ENCODE results near the gene KNOP1.
"Not testable (repeated sequence)": the region's sequence is repeated elsewhere in the genome, so short reads cannot be mapped to it uniquely, and the experiment has no call there.

Gene KNOP1

GRCh38 chr16:19744670-19745069, 26.6 kb upstream of the KNOP1 start:
- no peak for DNase-seq (ENCODE audit: low read depth in 4 of 4, low spot score in 1 of 4)

GRCh38 chr16:19743816-19744159, 25.8 kb upstream of the KNOP1 start:
- no peak for DNase-seq (ENCODE audit: low read depth in 4 of 4, low spot score in 1 of 4)

DNA sequence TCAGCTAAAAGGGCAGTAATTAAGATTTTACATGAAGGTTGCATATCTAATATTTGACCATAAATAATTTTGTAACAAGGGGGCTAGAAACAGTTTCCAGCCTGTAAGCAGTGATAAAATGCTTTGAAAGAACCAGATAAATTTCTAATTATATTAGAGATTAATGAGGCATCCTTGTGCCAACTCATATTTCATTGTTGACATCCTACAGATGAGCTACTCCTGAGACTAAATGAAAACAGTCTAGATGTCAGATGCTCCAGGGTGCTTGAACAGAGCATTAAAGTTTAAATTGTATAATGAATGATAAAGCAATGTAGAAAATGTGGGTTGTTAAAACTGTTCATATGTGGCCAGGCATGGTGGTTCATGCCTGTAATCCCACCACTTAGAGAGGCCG, 23.3 kb upstream of the KNOP1 start:
- DNase-seq (ENCODE audit: low read depth in 4 of 4, low spot score in 1 of 4): no peak

GRCh38 chr16:19737306-19738038, 19.4 kb upstream of the KNOP1 start:
- no peak for DNase-seq (ENCODE audit: low read depth in 4 of 4, low spot score in 1 of 4)

DNA sequence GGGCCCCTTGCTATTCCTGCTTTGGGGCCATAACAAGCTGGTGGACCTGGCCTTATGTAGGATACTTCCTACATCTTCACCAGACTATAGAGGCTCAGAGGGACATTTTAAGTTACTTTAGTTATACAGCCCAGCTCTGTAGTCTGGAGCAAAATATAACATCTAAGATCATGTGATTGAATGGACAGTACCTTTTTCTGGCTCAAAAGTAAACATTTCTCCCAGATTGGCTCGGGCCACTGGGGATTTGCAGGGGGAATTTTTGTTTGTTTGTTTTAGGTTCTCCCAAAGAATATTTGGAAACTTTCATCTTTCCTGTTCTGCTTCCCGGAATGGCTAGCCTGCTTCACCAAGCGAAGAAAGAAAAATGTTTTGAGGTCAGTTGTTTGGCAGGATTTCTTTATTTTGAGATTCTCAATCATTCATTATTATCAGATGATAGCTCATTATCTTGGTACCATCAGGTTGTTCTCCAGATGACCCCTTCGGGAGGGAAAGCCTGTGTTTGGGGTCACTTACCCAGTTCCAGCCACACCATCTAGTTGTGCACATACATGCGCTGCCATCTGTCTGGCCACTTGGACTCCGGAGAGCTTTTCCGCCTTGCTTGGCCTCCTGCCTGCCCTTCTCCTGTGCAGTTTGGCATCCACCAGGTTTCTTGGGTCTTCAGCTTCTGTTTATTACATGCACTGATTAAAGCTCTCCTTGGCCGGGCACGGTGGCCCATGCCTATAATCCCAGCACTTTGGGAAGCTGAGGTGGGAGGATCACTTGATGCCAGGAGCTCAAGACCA, 17.2 kb upstream of the KNOP1 start:
- DNase-seq (ENCODE audit: low read depth in 4 of 4, low spot score in 1 of 4): no peak

DNA sequence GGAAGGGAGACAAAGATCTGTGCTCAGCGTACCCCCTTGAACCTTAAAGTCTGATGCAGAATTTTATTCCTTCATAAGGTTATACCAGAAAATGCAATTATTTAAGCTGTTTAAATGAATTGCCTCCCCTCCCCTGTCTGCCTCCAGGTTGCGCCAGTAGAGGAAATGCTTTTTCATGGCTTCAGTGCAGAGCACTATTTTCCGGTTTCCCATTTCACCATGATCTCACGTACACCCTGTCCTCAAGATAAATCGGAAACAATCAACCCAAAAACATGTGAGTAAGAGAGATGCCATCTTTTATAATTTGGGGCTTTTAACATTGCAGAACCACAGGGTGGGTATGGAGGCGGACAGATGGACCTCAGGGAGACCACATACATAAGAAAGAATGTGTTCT, 15.5 kb upstream of the KNOP1 start:
- no peak for DNase-seq (ENCODE audit: low read depth in 4 of 4, low spot score in 1 of 4)

DNA sequence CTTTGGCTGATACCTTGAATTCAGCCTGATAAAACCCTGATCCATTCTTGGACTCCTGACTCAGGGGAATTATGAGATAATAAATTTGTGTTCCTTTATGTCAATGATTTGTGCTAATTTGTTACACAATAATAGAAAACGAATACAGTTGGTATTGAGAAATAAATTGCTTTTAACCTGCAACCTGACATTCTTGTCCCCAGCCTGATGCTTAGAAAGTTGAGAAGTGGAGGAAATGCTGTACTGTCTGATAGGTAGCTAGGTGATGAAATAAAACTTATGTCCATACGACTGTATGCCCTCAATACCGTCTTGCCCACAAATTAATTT, 10.6 kb upstream of the KNOP1 start:
- DNase-seq (ENCODE audit: low read depth in 4 of 4, low spot score in 1 of 4): no peak

GRCh38 chr16:19722981-19723380, 5.0 kb upstream of the KNOP1 start:
- DNase-seq (ENCODE audit: low read depth in 4 of 4, low spot score in 1 of 4): no peak

DNA sequence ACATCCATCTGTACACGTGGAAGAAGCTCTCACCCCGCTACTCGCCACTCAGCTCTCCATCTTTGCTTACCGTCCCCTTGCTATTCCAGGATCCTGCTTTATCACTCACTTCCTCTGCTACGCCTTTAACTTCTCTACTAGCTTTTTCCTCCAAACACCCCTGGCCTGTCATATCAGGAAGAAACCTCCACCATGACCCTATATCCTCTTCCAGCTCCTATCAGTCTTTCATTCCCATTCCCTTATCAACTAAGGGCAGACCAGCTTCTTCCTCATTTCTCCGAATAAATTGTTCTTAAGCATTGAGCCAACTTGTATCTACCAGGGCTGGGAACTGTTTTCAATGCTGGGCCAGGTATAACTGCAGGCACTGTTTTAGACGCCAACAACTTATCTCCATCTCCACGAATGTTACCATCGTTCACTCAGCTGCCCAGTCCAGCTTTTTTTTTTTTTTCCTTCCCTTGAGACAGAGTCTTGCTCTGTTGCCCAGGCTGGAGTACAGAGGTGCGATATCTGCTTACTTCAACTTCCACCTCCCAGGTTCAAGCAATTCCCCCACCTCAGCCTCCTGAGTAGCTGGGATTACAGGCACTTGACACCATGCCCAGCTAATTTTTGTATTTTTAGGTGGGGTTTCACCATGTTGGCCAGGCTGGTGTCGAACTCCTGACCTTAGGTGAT, 4.4 kb upstream of the KNOP1 start:
- DNase-seq (ENCODE audit: low read depth in 4 of 4, low spot score in 1 of 4): no peak

- DNase-seq (ENCODE audit: low read depth in 4 of 4, low spot score in 1 of 4): no peak
Observed at GRCh38 chr16:19718624-19718965, 568 bp upstream of the KNOP1 start.

DNA sequence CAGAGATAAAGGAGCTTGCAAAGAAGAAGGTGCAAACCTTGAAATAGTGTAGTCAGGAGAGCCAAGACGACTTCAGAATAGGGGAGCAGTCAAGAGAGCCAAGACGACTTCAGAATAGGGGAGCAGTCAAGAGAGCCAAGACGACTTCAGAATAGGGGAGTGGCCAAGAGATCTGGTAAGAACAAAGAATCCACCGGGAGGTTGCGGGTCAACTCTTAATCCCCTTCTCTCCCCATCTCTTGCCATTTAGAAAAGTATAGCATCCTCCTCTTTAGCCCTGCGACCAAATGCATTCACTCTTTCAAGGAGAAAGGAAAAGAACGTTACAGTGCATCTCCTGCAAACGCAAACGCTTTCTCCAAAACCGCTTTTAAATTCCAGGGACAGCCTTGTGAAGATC, 713 bp downstream of the KNOP1 start:
- no peak for DNase-seq (ENCODE audit: low read depth in 4 of 4, low spot score in 1 of 4)

- DNase-seq (ENCODE audit: low read depth in 4 of 4, low spot score in 1 of 4): not testable (repeated sequence)
Observed at GRCh38 chr16:19716728-19717127, 1.3 kb downstream of the KNOP1 start.

DNA sequence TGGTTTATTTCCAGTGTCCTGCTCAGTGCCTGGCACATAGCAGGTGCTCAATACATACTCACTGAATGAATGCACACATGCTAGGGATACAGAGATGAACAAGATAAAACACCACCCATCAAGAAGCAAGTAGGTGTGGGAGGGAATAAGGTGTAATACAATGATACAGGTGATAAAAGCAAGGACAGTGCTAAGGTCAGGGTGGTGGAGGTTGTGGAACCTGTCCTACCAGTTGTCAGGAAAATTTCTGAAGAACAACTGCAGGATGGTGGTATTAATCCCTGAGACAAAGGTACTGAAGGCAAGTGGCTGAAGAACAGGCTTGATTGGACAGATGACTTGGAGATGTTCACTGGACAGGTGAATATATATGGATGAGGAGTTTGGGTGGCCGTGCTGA, 1.8 kb downstream of the KNOP1 start:
- DNase-seq (ENCODE audit: low read depth in 4 of 4, low spot score in 1 of 4): no peak

GRCh38 chr16:19715566-19715965, 2.5 kb downstream of the KNOP1 start:
- no peak for DNase-seq (ENCODE audit: low read depth in 4 of 4, low spot score in 1 of 4)

- DNase-seq (ENCODE audit: low read depth in 4 of 4, low spot score in 1 of 4): no peak
Observed at GRCh38 chr16:19713697-19714096, 4.3 kb downstream of the KNOP1 start.

DNA sequence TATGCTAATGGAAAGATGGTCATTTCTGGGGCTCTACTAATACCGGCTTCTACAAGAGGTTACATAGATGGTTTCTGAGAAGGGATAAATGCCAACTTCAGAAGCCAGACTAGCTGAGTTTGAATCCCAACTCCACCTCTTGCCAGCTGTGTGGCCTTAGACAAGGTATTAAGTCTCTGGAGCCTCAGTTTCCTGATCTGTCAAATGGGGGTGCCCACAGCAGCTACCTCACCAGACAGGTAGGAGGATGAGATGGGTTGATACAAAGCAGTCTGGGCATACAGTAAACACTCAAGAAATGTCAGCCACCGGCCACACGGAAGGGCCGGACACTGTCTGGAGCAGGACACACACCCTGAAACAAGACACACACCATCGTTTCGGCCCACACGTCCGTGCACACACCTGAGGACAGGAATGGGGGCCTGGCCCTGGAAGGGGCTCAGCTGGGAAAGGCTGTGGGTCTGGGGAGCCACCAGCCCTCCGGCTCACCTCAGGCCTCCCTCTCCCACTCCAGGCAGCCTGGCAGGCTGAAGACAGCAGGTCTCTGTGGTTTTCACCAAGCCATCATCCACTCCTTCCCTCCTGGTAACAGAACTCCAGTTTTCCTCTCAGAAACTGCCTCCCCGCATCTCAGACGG, 5.5 kb downstream of the KNOP1 start:
- DNase-seq (ENCODE audit: low read depth in 4 of 4, low spot score in 1 of 4): no peak

GRCh38 chr16:19711643-19712042, 6.4 kb downstream of the KNOP1 start:
- no peak for DNase-seq (ENCODE audit: low read depth in 4 of 4, low spot score in 1 of 4)

DNA sequence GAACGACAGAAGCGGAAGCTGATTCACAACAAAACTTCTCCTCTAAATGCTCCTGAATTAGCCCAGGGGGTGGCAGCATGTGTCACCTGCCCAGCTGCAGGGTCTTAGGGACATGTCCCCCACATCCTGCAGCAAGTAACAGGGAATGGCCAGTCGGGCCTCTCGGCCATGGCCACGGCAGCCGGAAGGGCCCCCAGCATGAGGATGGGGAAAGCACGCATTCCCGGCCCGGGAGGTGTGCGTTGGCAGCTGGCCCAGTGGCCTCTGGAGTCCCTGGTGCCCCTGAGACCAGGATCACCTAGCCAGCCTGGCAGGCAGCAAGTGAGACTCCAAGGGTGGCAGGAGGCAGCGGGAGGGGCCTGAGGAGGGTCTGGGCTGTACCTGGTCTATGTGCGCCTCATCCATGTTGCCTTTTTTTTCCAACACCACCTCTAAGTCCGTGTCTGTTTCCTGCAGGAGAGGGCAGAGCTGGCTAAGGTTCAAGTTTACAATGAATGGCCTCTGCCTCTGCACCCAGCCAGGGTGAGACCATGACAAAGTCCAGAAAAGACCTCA, 7.0 kb downstream of the KNOP1 start:
- no peak for DNase-seq (ENCODE audit: low read depth in 4 of 4, low spot score in 1 of 4)

- no peak for DNase-seq (ENCODE audit: low read depth in 4 of 4, low spot score in 1 of 4)
Observed at GRCh38 chr16:19710191-19710908, 7.7 kb downstream of the KNOP1 start.

GRCh38 chr16:19709381-19710136, 8.5 kb downstream of the KNOP1 start:
- DNase-seq (ENCODE audit: low read depth in 4 of 4, low spot score in 1 of 4): no peak

All from stimulated activated CD4-positive, alpha-beta T cell treated with anti-CD3 and anti-CD28 coated beads, Interleukin-1b, Interleukin-23, amount 100 ng/mL, for 24 hours (primary cell).